ENCODE results near the gene ADAMTS19. TPM values are rescaled to one million over a fixed set of nuclear protein-coding genes. Genes with fewer than 3 reads are reported as not detected.
"Not testable (repeated sequence)": the region's sequence is repeated elsewhere in the genome, so short reads cannot be mapped to it uniquely, and the experiment has no call there.

The ADAMTS19 gene, protein sequence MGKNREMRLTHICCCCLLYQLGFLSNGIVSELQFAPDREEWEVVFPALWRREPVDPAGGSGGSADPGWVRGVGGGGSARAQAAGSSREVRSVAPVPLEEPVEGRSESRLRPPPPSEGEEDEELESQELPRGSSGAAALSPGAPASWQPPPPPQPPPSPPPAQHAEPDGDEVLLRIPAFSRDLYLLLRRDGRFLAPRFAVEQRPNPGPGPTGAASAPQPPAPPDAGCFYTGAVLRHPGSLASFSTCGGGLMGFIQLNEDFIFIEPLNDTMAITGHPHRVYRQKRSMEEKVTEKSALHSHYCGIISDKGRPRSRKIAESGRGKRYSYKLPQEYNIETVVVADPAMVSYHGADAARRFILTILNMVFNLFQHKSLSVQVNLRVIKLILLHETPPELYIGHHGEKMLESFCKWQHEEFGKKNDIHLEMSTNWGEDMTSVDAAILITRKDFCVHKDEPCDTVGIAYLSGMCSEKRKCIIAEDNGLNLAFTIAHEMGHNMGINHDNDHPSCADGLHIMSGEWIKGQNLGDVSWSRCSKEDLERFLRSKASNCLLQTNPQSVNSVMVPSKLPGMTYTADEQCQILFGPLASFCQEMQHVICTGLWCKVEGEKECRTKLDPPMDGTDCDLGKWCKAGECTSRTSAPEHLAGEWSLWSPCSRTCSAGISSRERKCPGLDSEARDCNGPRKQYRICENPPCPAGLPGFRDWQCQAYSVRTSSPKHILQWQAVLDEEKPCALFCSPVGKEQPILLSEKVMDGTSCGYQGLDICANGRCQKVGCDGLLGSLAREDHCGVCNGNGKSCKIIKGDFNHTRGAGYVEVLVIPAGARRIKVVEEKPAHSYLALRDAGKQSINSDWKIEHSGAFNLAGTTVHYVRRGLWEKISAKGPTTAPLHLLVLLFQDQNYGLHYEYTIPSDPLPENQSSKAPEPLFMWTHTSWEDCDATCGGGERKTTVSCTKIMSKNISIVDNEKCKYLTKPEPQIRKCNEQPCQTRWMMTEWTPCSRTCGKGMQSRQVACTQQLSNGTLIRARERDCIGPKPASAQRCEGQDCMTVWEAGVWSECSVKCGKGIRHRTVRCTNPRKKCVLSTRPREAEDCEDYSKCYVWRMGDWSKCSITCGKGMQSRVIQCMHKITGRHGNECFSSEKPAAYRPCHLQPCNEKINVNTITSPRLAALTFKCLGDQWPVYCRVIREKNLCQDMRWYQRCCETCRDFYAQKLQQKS
- not detected for total RNA-seq

DNA sequence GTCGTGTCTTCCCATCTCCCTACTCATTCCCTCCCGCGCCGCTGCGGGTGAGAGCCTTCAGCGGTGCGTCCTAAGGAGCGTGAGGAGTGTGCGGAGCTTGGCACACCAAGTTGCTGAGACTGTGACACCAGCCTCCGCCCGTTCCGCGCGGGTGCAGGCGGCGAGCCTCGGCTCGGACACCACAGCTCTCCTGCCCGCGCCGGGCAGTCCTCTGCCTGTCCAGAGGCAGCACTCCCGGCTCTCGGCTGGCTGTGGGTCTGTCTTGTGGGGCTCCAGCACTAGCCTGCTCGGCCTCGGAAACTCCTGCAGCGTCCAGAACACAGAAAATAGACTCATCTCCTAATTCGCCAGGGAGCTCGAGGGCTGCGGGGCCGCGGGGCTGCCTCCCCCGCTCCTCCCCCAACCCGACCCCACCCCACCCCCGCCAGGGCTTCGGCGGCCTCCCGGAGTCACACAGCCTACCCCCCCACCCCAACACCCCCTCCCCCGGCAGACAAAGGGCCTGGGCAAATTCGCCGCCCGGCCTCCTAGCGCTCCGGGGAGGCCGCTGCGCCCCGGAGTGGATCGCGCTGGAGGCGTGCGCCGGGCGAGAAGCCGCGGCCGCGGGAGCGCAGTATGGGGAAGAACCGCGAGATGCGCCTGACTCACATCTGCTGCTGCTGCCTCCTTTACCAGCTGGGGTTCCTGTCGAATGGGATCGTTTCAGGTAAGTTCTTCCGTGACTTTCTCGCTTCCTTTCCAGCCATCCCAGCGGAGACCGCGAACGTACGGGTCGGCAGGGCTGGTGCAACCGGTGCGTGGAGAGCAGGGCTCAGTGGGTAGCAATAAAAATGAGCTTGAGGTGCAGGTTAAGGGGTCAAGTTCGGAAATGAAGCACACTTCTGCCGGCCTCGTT lies at the start of gene ADAMTS19:
TSS of gene ADAMTS19 (plus strand) at position 522 of the 895 bp plus-strand sequence. CDS start at position 616, 94 bp downstream.
- Histone ChIP-seq H3K27me3 (ENCODE audit: insufficient read depth, low read length) (peaks cover 36% of the 10 kb centered on the region), H3K9me3 (ENCODE audit: low read depth, low read length) (no peaks in the 10 kb centered on the region), H3K4me1 (ENCODE audit: insufficient read depth, low read length) (no peaks in the 10 kb centered on the region), H3K4me3 (ENCODE audit: low read length) (no peak within 1 kb of the TSS)

- Histone ChIP-seq H3K4me1 (ENCODE audit: insufficient read depth, low read length) (no peaks in the 10 kb centered on the region), H3K4me3 (ENCODE audit: low read length) (no peak overlapping the region), H3K27me3 (ENCODE audit: insufficient read depth, low read length) (no peaks in the 10 kb centered on the region), H3K9me3 (ENCODE audit: low read depth, low read length) (no peaks in the 10 kb centered on the region)
Measured at GRCh38 chr5:129410488-129410887, 49.6 kb upstream of the ADAMTS19 start.

GRCh38 chr5:129412721-129413120 lies 47.4 kb upstream of the ADAMTS19 start:
- H3K9me3 ChIP-seq (ENCODE audit: low read depth, low read length), result peaks cover 6% of the 10 kb centered on the region
- H3K27me3 ChIP-seq (ENCODE audit: insufficient read depth, low read length), result no peaks in the 10 kb centered on the region
- H3K4me3 ChIP-seq (ENCODE audit: low read length), result no peak overlapping the region
- H3K4me1 ChIP-seq (ENCODE audit: insufficient read depth, low read length), result no peaks in the 10 kb centered on the region

DNA sequence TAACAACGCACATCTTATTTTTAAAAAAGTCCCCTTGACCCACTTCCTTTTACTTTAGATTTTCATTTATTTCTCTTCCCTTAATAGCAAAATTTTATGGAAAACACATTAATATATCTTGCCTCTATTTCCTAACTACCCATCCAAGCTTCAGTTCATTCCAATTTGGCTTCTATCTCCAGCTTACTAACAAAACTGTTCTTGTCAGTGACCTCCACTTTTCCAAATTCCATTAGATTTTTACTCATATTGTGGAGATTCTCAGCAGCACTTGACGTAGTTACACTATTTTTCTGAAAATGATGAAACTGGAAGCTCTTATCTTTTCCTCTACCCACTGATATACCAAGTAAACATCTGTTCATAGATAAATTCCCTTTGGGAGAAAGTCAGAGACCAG lies 46.5 kb upstream of the ADAMTS19 start:
- Histone ChIP-seq H3K27me3 (ENCODE audit: insufficient read depth, low read length) (no peaks in the 10 kb centered on the region), H3K4me1 (ENCODE audit: insufficient read depth, low read length) (no peaks in the 10 kb centered on the region), H3K4me3 (ENCODE audit: low read length) (no peak overlapping the region), H3K9me3 (ENCODE audit: low read depth, low read length) (peaks cover 6% of the 10 kb centered on the region)

DNA sequence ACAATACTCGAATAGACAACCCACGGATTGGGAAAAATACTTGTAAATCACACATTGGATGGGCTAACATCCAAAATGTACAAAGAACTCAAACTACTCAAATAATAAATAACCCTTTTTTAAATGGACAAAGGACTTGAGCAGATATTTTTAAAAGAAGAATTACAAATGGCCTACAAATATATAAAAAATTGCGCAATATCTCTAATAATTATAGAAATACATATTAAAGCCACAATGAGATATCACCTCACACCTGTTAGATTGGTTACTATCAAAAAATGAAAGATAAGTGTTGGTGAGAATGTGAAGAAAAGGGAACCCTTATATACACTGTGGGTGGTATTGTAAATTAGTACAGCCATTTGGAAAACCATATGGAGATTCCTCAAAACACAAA lies 40.8 kb upstream of the ADAMTS19 start:
- Histone ChIP-seq H3K27me3 (ENCODE audit: insufficient read depth, low read length) (no peaks in the 10 kb centered on the region), H3K4me1 (ENCODE audit: insufficient read depth, low read length) (no peaks in the 10 kb centered on the region), H3K4me3 (ENCODE audit: low read length) (no peak overlapping the region), H3K9me3 (ENCODE audit: low read depth, low read length) (peaks cover 6% of the 10 kb centered on the region)

DNA sequence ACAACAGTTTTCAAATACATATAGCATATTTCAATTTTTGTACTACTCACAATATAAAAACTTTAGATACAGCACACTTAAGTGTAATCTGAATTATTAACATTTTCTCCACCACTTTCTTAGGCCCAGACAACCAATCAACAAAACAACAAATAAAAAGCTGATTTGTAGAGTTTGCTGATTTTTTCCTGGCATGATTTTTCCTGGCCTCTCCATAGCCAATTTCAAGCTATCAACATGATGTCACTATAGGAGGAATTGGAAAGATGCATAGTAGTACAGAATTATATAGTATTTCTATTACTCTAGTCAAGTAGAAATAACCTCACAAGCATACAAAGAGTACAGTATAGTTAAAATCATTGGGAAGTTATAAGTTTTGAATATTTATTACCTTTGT lies 35.1 kb upstream of the ADAMTS19 start:
- Histone ChIP-seq H3K9me3 (ENCODE audit: low read depth, low read length) (no peaks in the 10 kb centered on the region), H3K27me3 (ENCODE audit: insufficient read depth, low read length) (no peaks in the 10 kb centered on the region), H3K4me1 (ENCODE audit: insufficient read depth, low read length) (no peaks in the 10 kb centered on the region), H3K4me3 (ENCODE audit: low read length) (no peak overlapping the region)

- Histone ChIP-seq H3K4me1 (ENCODE audit: insufficient read depth, low read length) (no peaks in the 10 kb centered on the region), H3K4me3 (ENCODE audit: low read length) (no peak overlapping the region)
Measured at GRCh38 chr5:129426071-129426470, 34.0 kb upstream of the ADAMTS19 start.

GRCh38 chr5:129428636-129429035 lies 31.5 kb upstream of the ADAMTS19 start:
- H3K9me3 ChIP-seq (ENCODE audit: low read depth, low read length); H3K4me3 ChIP-seq (ENCODE audit: low read length); H3K27me3 ChIP-seq (ENCODE audit: insufficient read depth, low read length); H3K4me1 ChIP-seq (ENCODE audit: insufficient read depth, low read length): not testable (repeated sequence)

More at GRCh38 chr5:129426071-129426470, 34.0 kb upstream of the ADAMTS19 start:
- Histone ChIP-seq H3K27me3 (ENCODE audit: insufficient read depth, low read length) (no peaks in the 10 kb centered on the region), H3K9me3 (ENCODE audit: low read depth, low read length) (no peaks in the 10 kb centered on the region)

DNA sequence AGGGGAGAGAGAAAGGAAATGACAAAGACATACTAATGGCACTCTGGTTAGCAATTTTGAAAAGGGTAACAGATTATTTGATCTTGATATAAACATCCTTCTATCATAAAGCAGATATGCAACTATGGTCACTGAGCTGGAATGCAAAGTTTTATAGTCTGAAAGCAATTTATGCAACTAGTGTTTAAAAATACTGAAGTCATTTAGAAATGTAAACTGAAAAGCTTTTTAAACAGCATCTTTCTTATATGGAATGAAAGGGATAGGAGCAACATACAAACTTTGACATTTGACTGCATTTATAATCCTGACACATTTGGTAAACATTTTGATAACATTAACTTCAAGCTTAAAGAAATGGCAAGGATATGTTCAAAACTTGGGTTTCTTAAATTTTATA lies 28.7 kb upstream of the ADAMTS19 start:
- no peak overlapping the region for H3K4me3 ChIP-seq (ENCODE audit: low read length)
- no peaks in the 10 kb centered on the region for H3K9me3 ChIP-seq (ENCODE audit: low read depth, low read length)
- no peaks in the 10 kb centered on the region for H3K4me1 ChIP-seq (ENCODE audit: insufficient read depth, low read length)
- H3K27me3 ChIP-seq (ENCODE audit: insufficient read depth, low read length), result no peaks in the 10 kb centered on the region

DNA sequence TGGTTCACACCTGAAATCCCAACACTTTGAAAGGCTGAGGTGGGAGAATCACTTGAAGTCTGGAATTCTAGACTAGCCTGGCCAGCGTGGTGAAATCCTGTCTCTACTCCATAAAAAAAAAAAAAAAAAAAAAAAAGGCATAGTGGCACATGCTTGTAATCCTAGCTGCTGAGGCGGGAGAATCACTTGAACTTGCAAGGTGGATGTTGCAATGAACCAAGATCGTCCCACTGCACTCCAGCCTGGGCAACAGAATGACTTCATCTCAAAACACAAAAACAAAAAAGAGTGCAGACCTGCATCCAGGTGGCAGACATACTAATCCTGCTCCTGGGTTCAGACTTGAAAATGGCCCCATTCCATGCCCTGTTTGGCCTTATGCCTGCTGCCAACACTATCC lies 21.8 kb upstream of the ADAMTS19 start:
- Histone ChIP-seq H3K27me3 (ENCODE audit: insufficient read depth, low read length) (no peaks in the 10 kb centered on the region), H3K4me1 (ENCODE audit: insufficient read depth, low read length) (no peaks in the 10 kb centered on the region), H3K9me3 (ENCODE audit: low read depth, low read length) (no peaks in the 10 kb centered on the region), H3K4me3 (ENCODE audit: low read length) (no peak overlapping the region)

GRCh38 chr5:129440424-129440823 lies 19.7 kb upstream of the ADAMTS19 start:
- no peaks in the 10 kb centered on the region for H3K27me3 ChIP-seq (ENCODE audit: insufficient read depth, low read length)
- H3K4me1 ChIP-seq (ENCODE audit: insufficient read depth, low read length), result no peaks in the 10 kb centered on the region
- H3K4me3 ChIP-seq (ENCODE audit: low read length), result no peak overlapping the region
- no peaks in the 10 kb centered on the region for H3K9me3 ChIP-seq (ENCODE audit: low read depth, low read length)

GRCh38 chr5:129441096-129441495 lies 19.0 kb upstream of the ADAMTS19 start:
- no peaks in the 10 kb centered on the region for H3K27me3 ChIP-seq (ENCODE audit: insufficient read depth, low read length)
- no peaks in the 10 kb centered on the region for H3K4me1 ChIP-seq (ENCODE audit: insufficient read depth, low read length)
- H3K4me3 ChIP-seq (ENCODE audit: low read length), result no peak overlapping the region
- no peaks in the 10 kb centered on the region for H3K9me3 ChIP-seq (ENCODE audit: low read depth, low read length)

GRCh38 chr5:129445379-129445778 lies 14.7 kb upstream of the ADAMTS19 start:
- Histone ChIP-seq H3K27me3 (ENCODE audit: insufficient read depth, low read length) (no peaks in the 10 kb centered on the region), H3K9me3 (ENCODE audit: low read depth, low read length) (no peaks in the 10 kb centered on the region), H3K4me1 (ENCODE audit: insufficient read depth, low read length) (no peaks in the 10 kb centered on the region), H3K4me3 (ENCODE audit: low read length) (no peak overlapping the region)

- H3K27me3 ChIP-seq (ENCODE audit: insufficient read depth, low read length), result no peaks in the 10 kb centered on the region
- H3K4me3 ChIP-seq (ENCODE audit: low read length), result no peak overlapping the region
- H3K4me1 ChIP-seq (ENCODE audit: insufficient read depth, low read length), result no peaks in the 10 kb centered on the region
- H3K9me3 ChIP-seq (ENCODE audit: low read depth, low read length), result no peaks in the 10 kb centered on the region
Measured at GRCh38 chr5:129447968-129448367, 12.1 kb upstream of the ADAMTS19 start.
